T-helper 2 cell treated with Interferon-gamma antibody and Interleukin-4, amounts not matched to agents 5 μg/mL and 100 μg/mL, for 36 hours (primary cell): ENCODE data around the gene SH3BP4.

Source experiments
- DNase-seq: peaks from one replicate; pipeline ENCODE4 v3.0.0; 2021; ENCODE audit warnings: low spot score
- H3K27ac Mint-ChIP-seq: one replicate; pipeline ENCODE4 v1.8.0; 2021; ENCODE audit warnings: mild to moderate bottlenecking, mixed read lengths
- H3K27me3 Mint-ChIP-seq: one replicate; pipeline ENCODE4 v1.8.0; 2021; ENCODE audit warnings: low read depth, mixed read lengths
- H3K36me3 Mint-ChIP-seq: one replicate; pipeline ENCODE4 v1.8.0; 2021; ENCODE audit warnings: low read depth, mixed read lengths
- H3K4me1 Mint-ChIP-seq: one replicate; pipeline ENCODE4 v1.8.0; 2021; ENCODE audit warnings: low read depth, mixed read lengths
- H3K4me3 Mint-ChIP-seq: one replicate; pipeline ENCODE4 v1.8.0; 2022; ENCODE audit warnings: mild to moderate bottlenecking, moderate library complexity, mixed read lengths
- H3K9me3 Mint-ChIP-seq: one replicate; pipeline ENCODE4 v1.8.0; 2021; ENCODE audit warnings: mixed read lengths

The SH3BP4 gene

DNA sequence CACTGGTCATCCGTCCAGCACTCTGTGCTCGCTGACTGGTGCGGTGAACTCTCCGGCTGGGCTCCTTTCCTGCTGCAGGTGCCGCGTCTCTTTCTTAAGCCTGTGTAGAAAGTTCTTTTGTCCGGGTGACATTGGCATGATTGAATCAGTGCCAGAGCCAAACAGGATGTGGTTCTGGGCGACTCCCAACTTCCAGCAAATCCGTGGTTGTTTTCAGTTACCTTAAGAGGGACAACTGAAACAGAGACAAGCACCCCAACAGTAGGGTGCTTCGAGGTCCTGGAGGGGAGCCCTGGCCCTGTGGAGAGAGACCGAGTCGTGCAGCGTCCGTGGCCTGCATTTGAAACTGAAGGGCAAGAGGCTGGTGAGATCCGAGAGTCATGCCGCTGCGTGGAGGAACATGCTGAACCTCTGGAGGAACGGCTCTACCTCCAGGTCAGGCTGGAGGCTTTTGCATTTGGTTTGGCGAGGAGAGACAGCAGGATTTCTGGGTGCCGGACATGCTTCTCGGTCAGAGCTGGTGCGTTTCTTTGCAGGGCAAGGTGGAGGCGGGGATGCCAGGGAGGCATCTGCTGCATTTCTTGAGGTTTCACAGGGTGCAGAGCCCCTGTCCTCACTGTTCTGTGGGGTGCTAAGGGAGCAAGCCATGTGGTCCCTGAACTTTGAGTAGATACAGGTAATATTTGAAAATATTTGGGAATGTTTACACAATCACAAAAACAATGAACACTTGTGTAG lies 26.8 kb downstream of the SH3BP4 start:
- DNase-seq, result no peak
- H3K9me3 Mint-ChIP-seq, result peaks cover 9% of the 10 kb centered on the region
- no peaks in the 10 kb centered on the region for H3K27me3 Mint-ChIP-seq
- H3K27ac Mint-ChIP-seq, result no peak overlapping the region
- H3K36me3 Mint-ChIP-seq, result no peaks in the 10 kb centered on the region
- no peak overlapping the region for H3K4me3 Mint-ChIP-seq
- H3K4me1 Mint-ChIP-seq, result no peaks in the 10 kb centered on the region

DNA sequence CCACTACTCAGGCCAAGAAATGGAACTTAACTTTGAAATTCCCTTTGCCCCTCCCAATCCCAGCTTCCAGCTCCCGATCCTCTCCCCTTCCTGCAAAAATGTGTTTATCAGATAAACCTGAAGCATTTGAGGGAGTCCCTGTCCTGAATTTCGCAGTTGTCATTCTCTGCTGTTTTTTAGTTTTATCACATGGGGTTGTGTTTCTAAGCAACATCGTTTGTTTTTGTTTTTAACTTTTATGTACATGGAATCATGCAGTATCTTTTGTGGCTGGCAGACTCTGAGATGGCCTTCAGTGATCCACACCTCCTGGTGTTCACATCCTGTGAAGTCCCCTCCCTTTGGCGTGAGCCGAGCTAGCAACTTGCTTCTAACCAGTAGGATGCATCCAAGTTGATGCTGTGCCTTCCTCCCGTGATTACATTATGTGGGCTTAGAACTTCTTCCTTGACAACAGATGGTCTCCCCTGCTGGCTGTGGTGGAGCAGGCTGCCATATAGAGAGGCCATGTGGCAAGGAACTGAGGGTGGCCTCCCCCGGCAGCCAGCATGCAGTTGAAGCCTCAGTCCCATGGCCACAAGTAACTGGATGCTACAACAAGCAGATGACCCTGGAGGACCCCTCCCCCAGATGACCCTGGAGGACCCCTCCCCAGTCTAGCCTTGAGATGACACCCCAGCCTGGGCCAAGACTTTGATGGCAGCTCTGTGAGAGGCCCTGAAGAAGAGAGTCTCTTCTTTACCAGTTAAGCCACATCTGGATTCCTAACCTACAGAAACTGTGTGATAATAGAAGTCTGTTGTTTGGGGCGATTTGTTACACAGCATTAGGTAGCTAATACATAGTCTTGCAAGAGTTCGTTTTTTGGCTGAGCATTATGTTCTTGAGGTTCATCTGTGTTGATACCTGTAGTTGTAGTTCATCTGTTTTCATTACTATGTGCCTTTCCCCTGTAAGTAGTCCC lies 27.7 kb downstream of the SH3BP4 start:
- no peak overlapping the region for H3K27ac Mint-ChIP-seq
- no peaks in the 10 kb centered on the region for H3K4me1 Mint-ChIP-seq
- peaks cover 9% of the 10 kb centered on the region for H3K9me3 Mint-ChIP-seq
- no peak for DNase-seq
- no peaks in the 10 kb centered on the region for H3K36me3 Mint-ChIP-seq
- no peak overlapping the region for H3K4me3 Mint-ChIP-seq
- H3K27me3 Mint-ChIP-seq, result no peaks in the 10 kb centered on the region

DNA sequence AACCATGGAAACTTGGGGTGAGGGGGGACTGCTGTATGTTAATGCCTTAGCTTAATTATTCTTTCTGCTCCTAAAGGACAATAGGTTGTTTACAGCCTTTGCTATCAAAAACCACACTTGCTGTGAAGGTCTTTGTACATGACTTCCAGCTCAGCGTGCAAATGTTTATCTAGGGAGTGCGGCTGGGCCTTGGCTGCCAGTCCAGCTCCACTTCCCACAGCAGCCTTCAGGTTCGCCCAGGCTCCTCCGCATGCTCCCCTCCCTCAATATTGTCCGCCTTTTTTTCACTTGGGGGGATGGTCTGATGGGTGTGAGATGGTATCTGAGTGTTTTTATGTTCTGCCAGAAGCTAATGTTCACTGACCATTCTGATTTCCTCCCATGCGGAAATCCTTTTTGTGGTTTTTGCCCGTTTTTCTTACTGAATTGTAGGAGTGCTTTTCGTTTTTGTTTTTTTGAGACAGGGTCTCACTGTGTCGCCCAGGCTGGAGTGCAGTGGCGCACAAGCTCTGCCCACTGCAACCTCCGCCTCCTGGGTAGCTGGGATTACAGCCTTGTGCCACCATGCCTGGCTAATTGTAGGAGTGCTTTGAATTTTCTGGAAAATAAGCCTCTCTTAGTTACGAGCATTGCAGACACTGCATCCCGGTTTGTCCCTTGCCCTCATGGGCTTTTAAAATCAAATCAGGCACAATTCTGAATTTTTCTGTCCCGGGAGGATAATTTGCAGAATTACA lies 28.8 kb downstream of the SH3BP4 start:
- Mint-ChIP-seq H3K9me3 (peaks cover 9% of the 10 kb centered on the region), H3K4me1 (no peaks in the 10 kb centered on the region), H3K27ac (no peak overlapping the region), H3K36me3 (no peaks in the 10 kb centered on the region), H3K27me3 (no peaks in the 10 kb centered on the region), H3K4me3 (no peak overlapping the region)
- no peak for DNase-seq

DNA sequence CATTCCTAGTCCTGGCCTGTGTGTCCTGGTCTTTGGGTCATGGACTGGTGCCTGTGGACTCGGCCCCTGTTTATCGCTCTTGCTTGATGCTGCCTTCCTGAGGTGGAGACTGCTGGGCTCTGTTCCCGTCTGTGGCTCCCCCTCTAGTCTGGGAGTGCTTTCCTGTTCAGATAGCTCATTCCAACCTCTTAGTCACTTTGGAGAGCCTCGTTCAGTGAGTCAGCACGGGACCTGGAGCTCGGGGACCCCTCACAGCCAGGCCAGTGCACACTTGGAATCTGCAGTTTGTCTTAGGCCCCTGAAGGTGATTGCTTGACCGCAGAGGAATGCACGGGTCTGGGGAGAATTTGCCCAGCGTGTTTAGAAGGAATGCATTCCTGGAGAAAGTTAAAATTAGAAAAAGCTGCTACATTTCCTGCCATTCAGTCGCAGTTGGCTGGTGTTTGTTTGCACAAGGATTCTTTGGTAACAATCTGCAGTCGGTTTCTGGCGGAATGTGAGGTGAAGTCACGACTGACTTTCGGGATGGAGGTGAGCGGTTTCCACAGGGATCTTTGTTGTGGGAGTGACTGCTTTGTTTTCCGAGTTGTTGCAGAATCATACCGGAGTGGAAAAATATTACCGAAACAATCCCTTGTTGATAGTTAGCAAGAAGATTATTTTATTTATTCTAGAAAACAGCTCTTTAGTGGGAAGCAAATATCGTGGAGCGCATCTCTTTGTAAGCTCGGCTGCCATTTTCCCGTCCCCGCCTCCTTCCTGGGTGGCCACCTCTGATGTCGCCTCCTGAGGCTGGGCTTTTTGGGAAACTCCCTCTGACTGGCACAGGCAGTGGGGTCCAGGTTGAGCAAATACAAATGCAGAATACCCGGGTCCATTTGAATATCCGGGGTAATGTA lies 29.6 kb downstream of the SH3BP4 start:
- DNase-seq, result no peak
- H3K36me3 Mint-ChIP-seq, result no peaks in the 10 kb centered on the region
- H3K27me3 Mint-ChIP-seq, result no peaks in the 10 kb centered on the region
- no peak overlapping the region for H3K4me3 Mint-ChIP-seq
- H3K9me3 Mint-ChIP-seq, result peaks cover 9% of the 10 kb centered on the region
- no peak overlapping the region for H3K27ac Mint-ChIP-seq
- H3K4me1 Mint-ChIP-seq, result no peaks in the 10 kb centered on the region

DNA sequence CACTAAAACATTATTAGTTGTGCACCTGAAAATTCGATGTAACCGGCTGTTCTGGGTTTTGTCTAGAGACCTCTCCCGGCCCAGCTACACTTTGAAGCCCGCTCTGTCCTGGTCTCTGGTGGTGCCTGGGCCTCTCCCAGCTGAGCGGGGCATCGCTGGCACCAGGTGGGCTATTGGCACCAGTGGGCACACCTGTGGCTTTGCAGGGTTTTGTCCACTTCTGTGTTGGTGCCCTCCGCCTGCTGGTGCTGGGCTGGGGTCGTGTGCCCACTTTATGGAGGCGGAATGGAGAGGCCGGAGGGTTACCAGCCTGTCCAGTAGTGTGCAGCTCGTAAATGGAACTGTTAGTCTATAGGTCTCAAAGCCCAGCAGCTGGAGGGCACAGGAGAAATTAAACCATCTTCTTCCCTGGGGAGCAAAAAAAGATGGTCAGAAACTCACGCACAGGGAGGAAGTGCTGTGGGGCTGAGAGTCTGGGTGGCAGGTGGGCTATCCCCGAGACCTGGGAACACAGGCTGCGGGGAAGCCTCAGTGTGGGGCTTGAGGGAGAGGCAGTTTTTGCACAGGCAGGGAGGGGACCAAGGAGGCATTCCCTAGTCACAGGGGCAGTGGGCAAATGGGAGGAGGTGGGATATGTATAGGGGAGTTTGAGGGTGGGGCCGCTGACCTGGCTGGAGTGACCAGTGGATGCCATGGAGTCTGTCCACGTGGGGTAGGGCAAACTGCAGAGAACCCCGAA lies 30.4 kb downstream of the SH3BP4 start:
- Mint-ChIP-seq H3K9me3 (peaks cover 9% of the 10 kb centered on the region), H3K27me3 (no peaks in the 10 kb centered on the region), H3K4me3 (no peak overlapping the region), H3K4me1 (no peaks in the 10 kb centered on the region), H3K36me3 (no peaks in the 10 kb centered on the region), H3K27ac (no peak overlapping the region)
- DNase-seq, result no peak

DNA sequence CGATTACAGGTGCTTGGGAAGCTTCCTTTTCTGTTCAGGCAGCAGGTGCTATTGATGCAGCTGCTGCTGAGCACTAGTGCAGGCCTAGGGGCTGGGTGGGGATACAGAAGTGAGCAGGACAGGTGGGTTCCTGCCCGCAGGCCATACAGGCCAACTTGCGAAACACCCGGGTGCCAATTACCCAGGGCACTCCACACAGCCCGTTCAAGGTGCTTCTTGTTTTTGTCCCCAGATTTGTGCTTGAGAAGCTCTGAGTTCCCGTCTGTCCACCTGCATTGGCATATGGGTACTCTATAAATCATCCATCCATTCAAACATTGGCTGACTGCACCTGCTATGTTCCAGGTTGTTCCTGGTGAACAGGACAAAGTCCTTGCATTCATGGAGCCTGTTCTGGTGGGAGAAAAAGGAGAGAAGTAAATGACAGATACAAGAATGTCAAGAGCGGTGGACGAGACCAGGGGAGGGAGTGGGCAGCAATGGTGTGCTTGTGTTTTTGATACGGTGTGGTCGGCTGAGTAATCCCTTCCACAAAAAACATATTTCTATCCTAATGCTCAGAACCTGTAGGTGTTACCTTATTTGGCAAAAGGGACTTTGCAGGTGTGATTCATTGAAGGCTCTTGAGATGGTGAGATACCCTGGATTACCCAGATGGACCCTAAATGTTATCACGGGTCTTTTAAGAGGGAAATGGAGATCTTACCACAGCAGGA lies 31.4 kb downstream of the SH3BP4 start:
- Mint-ChIP-seq H3K4me1 (no peaks in the 10 kb centered on the region), H3K36me3 (no peaks in the 10 kb centered on the region), H3K27me3 (no peaks in the 10 kb centered on the region), H3K9me3 (peaks cover 9% of the 10 kb centered on the region), H3K4me3 (no peak overlapping the region), H3K27ac (no peak overlapping the region)
- DNase-seq, result no peak

DNA sequence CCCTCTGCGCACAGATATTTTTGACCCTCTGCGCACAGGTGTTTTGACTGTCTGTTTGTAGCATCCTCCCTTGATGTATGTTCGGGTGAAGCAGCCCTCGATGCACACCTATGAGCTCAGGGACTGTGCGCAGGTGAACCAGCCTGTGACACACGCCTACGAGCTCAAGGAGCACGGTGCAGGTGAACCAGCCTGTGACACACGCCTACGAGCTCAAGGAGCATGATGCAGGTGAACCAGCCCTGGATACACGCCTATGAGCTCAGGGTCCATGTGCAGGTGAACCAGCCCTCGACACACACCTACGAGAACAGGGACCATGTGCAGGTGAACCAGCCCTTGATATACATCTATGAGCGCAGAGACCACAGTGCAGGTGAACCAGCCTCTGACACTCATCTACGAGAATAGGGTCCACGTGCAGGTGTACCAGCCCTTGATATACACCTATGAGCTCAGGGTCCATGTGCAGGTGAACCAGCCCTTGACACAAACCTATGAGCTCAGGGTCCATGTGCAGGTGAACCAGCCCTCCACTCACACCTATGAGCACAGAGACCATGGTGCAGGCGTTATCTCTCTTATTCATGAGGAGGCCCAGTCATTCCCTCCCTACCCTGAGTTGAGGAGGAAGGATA lies 33.9 kb downstream of the SH3BP4 start:
- Mint-ChIP-seq H3K9me3 (no peaks in the 10 kb centered on the region), H3K4me3 (no peak overlapping the region), H3K4me1 (no peaks in the 10 kb centered on the region), H3K27me3 (no peaks in the 10 kb centered on the region), H3K36me3 (no peaks in the 10 kb centered on the region), H3K27ac (no peak overlapping the region)
- no peak for DNase-seq

DNA sequence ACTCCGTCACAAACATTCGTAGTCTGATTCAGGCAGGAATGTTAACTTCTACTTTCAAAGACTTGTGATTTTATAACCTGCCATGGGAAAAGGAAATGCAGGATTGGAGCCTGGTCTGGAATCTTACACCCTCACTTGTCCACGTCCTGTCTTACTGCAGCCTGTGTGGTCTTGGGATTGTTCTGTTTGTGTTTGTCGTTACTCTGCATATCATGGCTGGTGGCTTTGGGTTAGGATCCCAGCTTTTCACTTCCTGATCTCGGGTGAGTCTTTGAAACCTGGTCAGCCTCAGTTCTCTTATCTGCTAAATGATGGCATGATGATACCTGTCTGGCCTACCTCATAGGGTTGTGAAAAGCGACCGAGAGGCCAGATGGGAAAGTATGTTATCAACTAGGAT lies 34.6 kb downstream of the SH3BP4 start:
- H3K4me1 Mint-ChIP-seq, result no peaks in the 10 kb centered on the region
- no peaks in the 10 kb centered on the region for H3K36me3 Mint-ChIP-seq
- H3K27ac Mint-ChIP-seq, result no peak overlapping the region
- no peaks in the 10 kb centered on the region for H3K9me3 Mint-ChIP-seq
- H3K4me3 Mint-ChIP-seq, result no peak overlapping the region
- no peaks in the 10 kb centered on the region for H3K27me3 Mint-ChIP-seq
- no peak for DNase-seq

DNA sequence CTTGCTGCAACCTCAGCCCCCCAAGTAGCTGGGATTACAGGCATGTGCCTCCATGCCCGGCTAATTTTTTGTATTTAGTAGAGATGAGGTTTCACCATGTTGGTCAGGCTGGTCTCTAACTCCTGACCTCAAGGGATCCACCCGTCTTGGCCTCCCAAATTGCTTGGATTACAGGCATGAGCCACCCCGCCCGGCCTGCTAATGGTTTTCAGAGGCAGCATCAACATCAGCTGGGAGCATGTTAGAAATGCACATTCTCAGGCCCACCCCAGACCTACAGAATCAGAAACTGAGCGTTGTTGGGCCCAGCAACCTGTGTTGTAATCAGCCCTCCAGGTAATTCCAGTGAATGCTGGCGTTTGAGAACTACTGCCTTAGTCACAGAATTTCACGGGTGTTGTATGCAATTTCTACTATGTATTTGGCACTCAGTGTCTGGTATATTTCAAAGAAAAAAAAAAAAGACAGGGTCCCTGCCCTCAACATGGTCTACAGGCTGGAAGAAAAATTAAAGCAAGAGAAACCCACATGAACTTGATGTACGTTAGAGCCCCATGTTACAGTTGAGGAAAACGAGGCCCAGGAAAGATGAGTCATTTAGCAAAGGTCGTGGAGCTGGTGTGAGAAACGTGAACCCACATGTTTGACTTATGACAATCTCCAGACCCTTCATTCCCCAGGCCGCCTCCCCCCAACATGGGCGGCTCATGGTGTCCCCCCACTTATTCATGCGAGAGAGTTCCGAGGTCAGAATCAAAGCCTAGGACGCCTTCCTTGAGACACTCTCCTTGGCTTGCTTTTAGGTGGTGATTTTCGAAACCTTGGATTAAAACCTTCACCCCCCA lies 35.3 kb downstream of the SH3BP4 start:
- Mint-ChIP-seq H3K9me3 (no peaks in the 10 kb centered on the region), H3K27me3 (no peaks in the 10 kb centered on the region), H3K4me1 (no peaks in the 10 kb centered on the region), H3K36me3 (no peaks in the 10 kb centered on the region), H3K27ac (no peak overlapping the region), H3K4me3 (no peak overlapping the region)
- no peak for DNase-seq

DNA sequence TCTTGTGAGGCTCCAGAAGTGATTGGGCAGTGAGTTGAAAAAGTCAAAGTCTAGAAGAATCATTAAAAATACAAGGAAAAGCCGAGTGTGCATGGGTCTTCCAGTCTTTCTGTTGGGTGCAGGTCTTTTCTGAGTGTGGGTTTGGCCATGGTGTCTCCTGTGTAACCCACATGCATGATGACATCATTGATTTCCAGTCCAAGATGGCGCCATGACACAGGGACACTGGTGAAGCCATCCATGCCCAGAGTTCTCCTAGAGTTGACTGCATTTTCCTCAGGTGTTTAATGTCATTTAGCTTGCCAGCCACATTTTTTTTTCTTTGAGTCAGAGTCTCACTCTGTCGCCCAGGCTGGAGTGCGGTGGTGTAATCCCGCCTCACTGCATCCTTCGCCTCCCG lies 35.9 kb downstream of the SH3BP4 start:
- no peaks in the 10 kb centered on the region for H3K4me1 Mint-ChIP-seq
- H3K9me3 Mint-ChIP-seq, result no peaks in the 10 kb centered on the region
- H3K27ac Mint-ChIP-seq, result no peak overlapping the region
- H3K27me3 Mint-ChIP-seq, result no peaks in the 10 kb centered on the region
- no peaks in the 10 kb centered on the region for H3K36me3 Mint-ChIP-seq
- no peak for DNase-seq
- H3K4me3 Mint-ChIP-seq, result no peak overlapping the region

DNA sequence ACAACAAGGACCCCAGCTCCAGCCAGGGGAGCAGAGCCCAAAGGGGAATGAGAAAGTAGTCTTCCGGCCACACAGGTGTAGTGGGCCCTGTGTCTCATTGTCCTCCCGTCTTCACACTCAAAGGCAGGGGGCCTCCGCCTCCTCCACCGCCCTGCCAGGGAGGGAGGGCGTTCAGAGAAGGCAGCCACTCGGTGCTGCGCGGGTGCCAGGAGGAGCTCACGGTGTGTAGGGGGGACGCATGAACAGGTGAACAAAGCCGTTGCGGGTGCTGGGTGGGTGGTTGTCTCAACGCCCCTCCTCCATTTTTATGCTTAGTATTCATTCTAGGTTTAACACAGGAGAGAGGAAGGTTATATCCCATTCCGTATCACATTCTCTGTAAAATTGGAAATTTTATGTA lies 36.7 kb downstream of the SH3BP4 start:
- no peak for DNase-seq
- Mint-ChIP-seq H3K4me1 (no peaks in the 10 kb centered on the region), H3K9me3 (no peaks in the 10 kb centered on the region), H3K27ac (no peak overlapping the region), H3K27me3 (peaks cover 2% of the 10 kb centered on the region), H3K36me3 (no peaks in the 10 kb centered on the region), H3K4me3 (no peak overlapping the region)
